Endometrial microvascular endothelial cells (primary cell): ENCODE results near the gene KNG1. TPM values are rescaled to one million over a fixed set of nuclear protein-coding genes. Genes with fewer than 3 reads are reported as not detected.
"Not testable (repeated sequence)": the region's sequence is repeated elsewhere in the genome, so short reads cannot be mapped to it uniquely, and the experiment has no call there.

ENCODE experiments used
- in situ Hi-C: cut with HindIII; loops from 2 replicates; pipeline ENCODE4 v1.10.0; 2017; ENCODE audit warnings: low sequenced_read_pairs, low pct_unique_long_range_greater_than_20kb; ENCODE audit errors: inconsistent ontology term
- total RNA-seq: library from RNA; depleted of rRNA; stranded (reverse); fragments of >200 nt; gene quantifications from one replicate; pipeline ENCODE4 v1.2.3, GENCODE V29; 2015; ENCODE audit errors: inconsistent ontology term

The KNG1 gene
- not detected for total RNA-seq

- in situ Hi-C loops = no loop called here
Observed at GRCh38 chr3:186717039-186717457, at the start of gene KNG1. Gene KNG1 (plus strand): TSS chr3:186717359. CDS start chr3:186717543, 184 bp downstream.

GRCh38 chr3:186668426-186668825 is 48.7 kb upstream of the KNG1 start:
- in situ Hi-C loops = no loop called here

GRCh38 chr3:186669378-186670084 is 47.6 kb upstream of the KNG1 start:
- in situ Hi-C loops = no loop called here

GRCh38 chr3:186670155-186670554 is 47.0 kb upstream of the KNG1 start:
- in situ Hi-C loops = no loop called here

GRCh38 chr3:186671051-186671450 is 46.1 kb upstream of the KNG1 start:
- in situ Hi-C loops = no loop called here

- in situ Hi-C loops = no loop called here
Observed at GRCh38 chr3:186678604-186679003, 38.6 kb upstream of the KNG1 start.

GRCh38 chr3:186679151-186679550 is 38.0 kb upstream of the KNG1 start:
- in situ Hi-C loops = no loop called here

- in situ Hi-C loops = no loop called here
Observed at GRCh38 chr3:186680869-186681268, 36.3 kb upstream of the KNG1 start.

- in situ Hi-C loops = no loop called here
Observed at GRCh38 chr3:186682812-186683211, 34.3 kb upstream of the KNG1 start.

GRCh38 chr3:186683979-186684378 is 33.2 kb upstream of the KNG1 start:
- in situ Hi-C loops = no loop called here

- in situ Hi-C loops = not testable (repeated sequence)
Observed at GRCh38 chr3:186686475-186686874, 30.7 kb upstream of the KNG1 start.

GRCh38 chr3:186687120-186687651 is 30.0 kb upstream of the KNG1 start:
- in situ Hi-C loops = no loop called here

- in situ Hi-C loops = not testable (repeated sequence)
Observed at GRCh38 chr3:186690304-186690703, 26.9 kb upstream of the KNG1 start.

GRCh38 chr3:186691676-186692075 is 25.5 kb upstream of the KNG1 start:
- in situ Hi-C loops = no loop called here

GRCh38 chr3:186693843-186694242 is 23.3 kb upstream of the KNG1 start:
- in situ Hi-C loops = no loop called here

GRCh38 chr3:186694288-186695032 is 22.7 kb upstream of the KNG1 start:
- in situ Hi-C loops = no loop called here

GRCh38 chr3:186696522-186696921 is 20.6 kb upstream of the KNG1 start:
- in situ Hi-C loops = no loop called here

- in situ Hi-C loops = no loop called here
Observed at GRCh38 chr3:186697510-186697909, 19.6 kb upstream of the KNG1 start.

GRCh38 chr3:186700267-186700666 is 16.9 kb upstream of the KNG1 start:
- in situ Hi-C loops = no loop called here

- in situ Hi-C loops = not testable (repeated sequence)
Observed at GRCh38 chr3:186702451-186702850, 14.7 kb upstream of the KNG1 start.
